HepG2 (cell line): Measurements from ENCODE around the gene MEIG1. TPM values are rescaled to one million over a fixed set of nuclear protein-coding genes. Genes with fewer than 3 reads are reported as not detected.

ENCODE experiments used
- BCL6 ChIP-seq: IDR thresholded peaks from 2 replicates; pipeline ENCODE4 v1.6.1; 2016; ENCODE audit warnings: missing genetic modification reagents, missing compliant biosample characterization
- E2F1 ChIP-seq: sonication (generic); formaldehyde crosslinking; IDR thresholded peaks from 2 replicates; pipeline ENCODE4 v1.5.0; 2020; ENCODE audit warnings: missing genetic modification reagents
- PRDM10 ChIP-seq: sonication (generic); formaldehyde crosslinking; IDR thresholded peaks from 2 replicates; pipeline ENCODE4 v1.4.0; 2020; ENCODE audit warnings: low read depth, missing genetic modification reagents
- RAD21 ChIP-seq: fragments of 450-650 bp; formaldehyde crosslinking; IDR thresholded peaks from 2 replicates; pipeline ENCODE4 v1.5.0; 2020; ENCODE audit warnings: mild to moderate bottlenecking
- REL ChIP-seq: sonication (generic); formaldehyde crosslinking; conservative IDR thresholded peaks from 2 replicates; pipeline ENCODE4 v1.8.0; 2022; ENCODE audit warnings: mild to moderate bottlenecking, missing genetic modification reagents, moderate library complexity
- ZBTB40 ChIP-seq, 2 experiments: fragments of 450-650 bp in 1 of 2; sonication (generic) in 1 of 2; formaldehyde crosslinking in 1 of 2; IDR thresholded peaks; 2 replicates each; pipeline versions ENCODE4 v1.6.1 to v1.8.0; 2016 to 2022; ENCODE audit warnings: antibody characterized with exemption in 1 of 2, mild to moderate bottlenecking in 1 of 2, missing genetic modification reagents in 1 of 2
- ZBTB7A ChIP-seq: sonication (generic); formaldehyde crosslinking; IDR thresholded peaks from 2 replicates; pipeline ENCODE4 v1.8.0; 2022; ENCODE audit warnings: mild to moderate bottlenecking, missing genetic modification reagents
- ZFX ChIP-seq: sonication (generic); formaldehyde crosslinking; IDR thresholded peaks from 2 replicates; pipeline ENCODE4 v1.4.0; 2020; ENCODE audit warnings: mild to moderate bottlenecking, low read depth, missing genetic modification reagents, moderate library complexity
- ZNF414 ChIP-seq: sonication (generic); formaldehyde crosslinking; IDR thresholded peaks from 2 replicates; pipeline ENCODE4 v1.5.0; 2020; ENCODE audit warnings: missing genetic modification reagents
- ZNF44 ChIP-seq: sonication (generic); formaldehyde crosslinking; IDR thresholded peaks from 2 replicates; pipeline ENCODE4 v1.5.1; 2020; ENCODE audit warnings: mild to moderate bottlenecking, missing genetic modification reagents
- ZNF619 ChIP-seq: sonication (generic); formaldehyde crosslinking; IDR thresholded peaks from 2 replicates; pipeline ENCODE4 v1.4.0; 2020; ENCODE audit warnings: mild to moderate bottlenecking, missing genetic modification reagents
- ZNF768 ChIP-seq: sonication (generic); formaldehyde crosslinking; IDR thresholded peaks from 2 replicates; pipeline ENCODE4 v1.4.0; 2020; ENCODE audit warnings: missing genetic modification reagents
- polyA plus RNA-seq, 8 experiments: library from polyadenylated mRNA; depleted of rRNA in 3 of 8; stranded (reverse) in 7 of 8; unstranded in 1 of 8; fragments of >200 nt; fragmentation: Illumina TruSeq in 4 of 8; extraction: Trizol in 4 of 8; gene quantifications; 2 replicates each; pipeline versions ENCODE4 v1.2.1 to v1.2.3, GENCODE V29; 2011 to 2016; ENCODE audit warnings: low read depth in 4 of 8, missing spikeins in 1 of 8, mixed read lengths in 1 of 8; ENCODE audit not compliant: insufficient read depth in 1 of 8
- total RNA-seq, 5 experiments: library from RNA; depleted of rRNA; stranded (reverse); fragments of >200 nt; fragmentation: Illumina TruSeq; extraction: Trizol; gene quantifications; 2 replicates each; pipeline ENCODE4 v1.2.3, GENCODE V29; 2016; ENCODE audit warnings: low read depth in 1 of 5

The MEIG1 gene
- total and polyA plus RNA-seq, 2 of the 13 experiments (the other 11 are each of a cell fraction or from before 2014, with no cell fraction given): not detected

- peak; percentile 96 for TF ChIP-seq ZBTB40 (IDR thresholded peaks at IDR 0.05)
- no peak; the same call in 1 of the 2 replicates for TF ChIP-seq ZBTB40 (CRISPR knock-in tag; IDR thresholded peaks at IDR 0.05)
- TF ChIP-seq ZNF768: peak; percentile 29; the same call in 1 of the 2 replicates
- peak; percentile 19; the same call in 1 of the 2 replicates for TF ChIP-seq RAD21 (CRISPR knock-in tag)
- peak; percentile 31; the same call in 1 of the 2 replicates for TF ChIP-seq E2F1 (CRISPR knock-in tag)
- 0 out of 2 replicates have a peak, but pooled peaks have one; percentile 52 for TF ChIP-seq PRDM10 (CRISPR knock-in tag)
- peak; percentile 37; the same call in 1 of the 2 replicates for TF ChIP-seq ZNF44
- peak; percentile 61; the same call in 1 of the 2 replicates for TF ChIP-seq ZNF414 (CRISPR knock-in tag)
- TF ChIP-seq ZBTB7A (CRISPR knock-in tag): 0 out of 2 replicates have a peak, but pooled peaks have one; percentile 54
- TF ChIP-seq BCL6: no peak
- TF ChIP-seq REL (CRISPR knock-in tag): no peak
- TF ChIP-seq ZNF619: 0 out of 2 replicates have a peak, but pooled peaks have one; percentile 74
- peak; percentile 75 for TF ChIP-seq ZFX (CRISPR knock-in tag)
Measured at GRCh38 chr10:14959221-14960057, at the start of gene MEIG1 (continued).
